H1 (cell line): ENCODE results near the gene POFUT2. TPM values are rescaled to one million over a fixed set of nuclear protein-coding genes. Genes with fewer than 3 reads are reported as not detected.

Source experiments
- CTCF ChIA-PET: fragments of 300-600 bp; sonication (Branson Sonifier 250); formaldehyde crosslinking; loops from one replicate; lab custom pipeline; 2021; ENCODE audit not compliant: partially characterized antibody; lab: Charles Lee
- POLR2A ChIA-PET: fragments of 300-600 bp; sonication (Branson Sonifier 250); formaldehyde crosslinking; loops from one replicate; lab custom pipeline; 2021; ENCODE audit warnings: inconsistent platforms; ENCODE audit not compliant: partially characterized antibody; lab: Charles Lee
- DNase-seq, 2 experiments: peaks; one replicate each; pipeline versions ENCODE4 v3.0.0 to v3.0.0-alpha.2; 2010 to 2022; ENCODE audit warnings: low spot score in 2 of 2, low read depth in 1 of 2, mixed read lengths in 1 of 2
- FAIRE-seq: peaks from 2 replicates; lab custom pipeline; 2011; peaks lifted over from hg19 to GRCh38; lab: Jason Lieb, UNC
- H2AFZ ChIP-seq: 2 replicates; pipeline ENCODE4 v1.8.1; 2012; ENCODE audit warnings: low read length, inconsistent platforms
- H2AK5ac ChIP-seq: 2 replicates; pipeline ENCODE4 v1.6.1; 2013; ENCODE audit warnings: low read depth, low read length
- H2BK120ac ChIP-seq: replicated peaks from 2 replicates; pipeline ENCODE3; 2013; ENCODE audit warnings: low read depth, low read length, inconsistent platforms
- H2BK12ac ChIP-seq: 2 replicates; pipeline ENCODE4 v1.6.1; 2013; ENCODE audit warnings: low read depth, low read length
- H2BK15ac ChIP-seq: 2 replicates; pipeline ENCODE4 v1.6.1; 2013; ENCODE audit warnings: low read length
- H2BK20ac ChIP-seq: 2 replicates; pipeline ENCODE4 v1.6.1; 2013; ENCODE audit warnings: low read length
- H2BK5ac ChIP-seq: 2 replicates; pipeline ENCODE4 v1.6.1; 2013; ENCODE audit warnings: low read depth, low read length
- H3K14ac ChIP-seq: 2 replicates; pipeline ENCODE4 v1.6.1; 2013; ENCODE audit warnings: inconsistent platforms; ENCODE audit not compliant: insufficient read length
- H3K18ac ChIP-seq: 2 replicates; pipeline ENCODE4 v1.6.1; 2013; ENCODE audit warnings: low read length; ENCODE audit errors: extremely low read depth
- H3K23ac ChIP-seq: 2 replicates; pipeline ENCODE4 v1.6.1; 2013; ENCODE audit warnings: inconsistent platforms; ENCODE audit not compliant: insufficient read length
- H3K23me2 ChIP-seq: 2 replicates; pipeline ENCODE4 v1.6.1; 2013; ENCODE audit warnings: low read depth, low read length
- H3K27ac ChIP-seq: 2 replicates; pipeline ENCODE4 v1.6.1; 2011; ENCODE audit warnings: low read depth, low read length, inconsistent platforms
- H3K27me3 ChIP-seq, 4 experiments: replicated peaks in 1 of 4; 1 replicate in 1 of 4; 2 replicates in 3 of 4; pipeline versions ENCODE4 v1.6.1 to v1.8.1; 2011 to 2013; ENCODE audit warnings: low read length in 3 of 4, mild to moderate bottlenecking in 3 of 4, inconsistent platforms in 2 of 4, mixed read lengths in 2 of 4, moderate library complexity in 1 of 4; ENCODE audit not compliant: control insufficient read depth in 3 of 4, insufficient read depth in 3 of 4; ENCODE audit errors: extremely low read depth in 1 of 4
- H3K36me3 ChIP-seq, 4 experiments: 2 replicates each; pipeline versions ENCODE4 v1.6.1 to v1.8.1; 2011 to 2013; ENCODE audit warnings: mild to moderate bottlenecking in 4 of 4, low read length in 3 of 4, moderate library complexity in 2 of 4, control low read depth in 1 of 4, inconsistent platforms in 1 of 4; ENCODE audit not compliant: insufficient read depth in 4 of 4, control insufficient read depth in 2 of 4
- H3K4ac ChIP-seq: replicated peaks from 2 replicates; pipeline ENCODE3; 2013; ENCODE audit warnings: low read length, low read depth, mixed read lengths, inconsistent platforms; ENCODE audit not compliant: insufficient read length
- H3K4me1 ChIP-seq, 4 experiments: replicated peaks in 1 of 4; 1 replicate in 1 of 4; 2 replicates in 3 of 4; pipeline versions ENCODE4 v1.6.1 to v1.8.1; 2011 to 2013; ENCODE audit warnings: low read length in 3 of 4, inconsistent platforms in 2 of 4, mixed read lengths in 1 of 4; ENCODE audit not compliant: insufficient read depth in 4 of 4, control insufficient read depth in 3 of 4
- H3K4me2 ChIP-seq, 2 experiments: 2 replicates each; pipeline versions ENCODE4 v1.6.1 to v1.8.1; 2011 to 2013; ENCODE audit warnings: low read depth in 2 of 2, low read length in 2 of 2, control low read depth in 1 of 2, inconsistent platforms in 1 of 2, mild to moderate bottlenecking in 1 of 2; ENCODE audit not compliant: insufficient read depth in 1 of 2
- H3K4me3 ChIP-seq, 4 experiments: fragments of 200-600, 300-600 bp in 1 of 4; sonication (generic), shearing (Covaris generic), sonication (Bioruptor Twin) in 1 of 4; 2 replicates each; pipeline versions ENCODE4 v1.5.1 to v1.8.1; 2011 to 2016; ENCODE audit warnings: low read length in 4 of 4, low read depth in 3 of 4, control low read depth in 2 of 4, inconsistent platforms in 2 of 4, mild to moderate bottlenecking in 2 of 4, mixed read lengths in 1 of 4, moderate library complexity in 1 of 4; ENCODE audit not compliant: insufficient read depth in 2 of 4; ENCODE audit errors: extremely low read depth in 1 of 4
- H3K56ac ChIP-seq: replicated peaks from 2 replicates; pipeline ENCODE3; 2013; ENCODE audit warnings: low read depth, mild to moderate bottlenecking, mixed read lengths, low read length, inconsistent platforms; ENCODE audit not compliant: insufficient read length
- H3K79me1 ChIP-seq: 2 replicates; pipeline ENCODE4 v1.6.1; 2013; ENCODE audit warnings: low read depth, low read length, control low read depth
- H3K79me2 ChIP-seq, 2 experiments: 2 replicates each; pipeline versions ENCODE4 v1.6.1 to v1.8.1; 2012 to 2013; ENCODE audit warnings: low read length in 2 of 2, mild to moderate bottlenecking in 2 of 2, inconsistent platforms in 1 of 2; ENCODE audit not compliant: insufficient read depth in 2 of 2, control insufficient read depth in 1 of 2
- H3K9ac ChIP-seq, 4 experiments: replicated peaks in 1 of 4; 1 replicate in 1 of 4; 2 replicates in 3 of 4; pipeline versions ENCODE4 v1.6.1 to v1.8.1; 2011 to 2013; ENCODE audit warnings: low read depth in 3 of 4, low read length in 3 of 4, control low read depth in 2 of 4, mild to moderate bottlenecking in 2 of 4, moderate library complexity in 2 of 4, inconsistent platforms in 1 of 4; ENCODE audit errors: extremely low read depth in 1 of 4
- H3K9me3 ChIP-seq, 2 experiments: 2 replicates each; pipeline versions ENCODE4 v1.6.1 to v1.8.1; 2012 to 2013; ENCODE audit warnings: mild to moderate bottlenecking in 2 of 2, moderate library complexity in 2 of 2, control low read depth in 1 of 2, inconsistent platforms in 1 of 2, low read depth in 1 of 2, low read length in 1 of 2, mixed read lengths in 1 of 2; ENCODE audit not compliant: insufficient read depth in 2 of 2
- H4K20me1 ChIP-seq, 2 experiments: replicated peaks in 1 of 2; 2 replicates each; pipeline versions ENCODE3 to v1.8.1; 2011 to 2013; ENCODE audit warnings: inconsistent platforms in 2 of 2, low read length in 2 of 2, mild to moderate bottlenecking in 1 of 2; ENCODE audit not compliant: insufficient read depth in 2 of 2, control insufficient read depth in 1 of 2
- H4K5ac ChIP-seq: 2 replicates; pipeline ENCODE4 v1.6.1; 2013; ENCODE audit warnings: low read length, low read depth, mixed read lengths, inconsistent platforms; ENCODE audit not compliant: insufficient read length
- H4K8ac ChIP-seq: 2 replicates; pipeline ENCODE4 v1.8.0; 2013; ENCODE audit warnings: mild to moderate bottlenecking, moderate library complexity, low read length, inconsistent platforms; ENCODE audit not compliant: insufficient read depth; ENCODE audit errors: extremely low read depth
- H4K91ac ChIP-seq: replicated peaks from 2 replicates; pipeline ENCODE3; 2013; ENCODE audit warnings: low read length, mixed read lengths, inconsistent platforms; ENCODE audit not compliant: insufficient read length
- BACH1 ChIP-seq: IDR thresholded peaks from 2 replicates; pipeline ENCODE4 v1.6.1; 2012; ENCODE audit warnings: low read length, improper control_type of control experiment
- BCL11A ChIP-seq, 2 experiments: IDR thresholded peaks; one replicate each; pipeline ENCODE4 v1.6.1; 2011; ENCODE audit warnings: low read depth in 2 of 2, low read length in 2 of 2, mild to moderate bottlenecking in 2 of 2
- CHD2 ChIP-seq: IDR thresholded peaks from 2 replicates; pipeline ENCODE4 v1.6.1; 2012; ENCODE audit warnings: low read length, improper control_type of control experiment
- EP300 ChIP-seq, 2 experiments: IDR thresholded peaks; 1 replicate in 1 of 2; 2 replicates in 1 of 2; pipeline ENCODE4 v1.6.1; 2011 to 2012; ENCODE audit warnings: low read depth in 2 of 2, low read length in 2 of 2, mild to moderate bottlenecking in 2 of 2, borderline replicate concordance in 1 of 2, inconsistent platforms in 1 of 2, moderate library complexity in 1 of 2
- EZH2 ChIP-seq: fragments of 200-600 bp; sonication (generic); IDR thresholded peaks from 2 replicates; pipeline ENCODE4 v1.7.1; 2012; ENCODE audit warnings: low read depth, mild to moderate bottlenecking, moderate library complexity, low read length, inconsistent platforms; ENCODE audit not compliant: severe bottlenecking
- HDAC2 ChIP-seq, 2 experiments: fragments of 300-600 bp in 1 of 2; sonication (generic) in 1 of 2; IDR thresholded peaks; 2 replicates each; pipeline ENCODE4 v1.6.1; 2011 to 2012; ENCODE audit warnings: low read depth in 2 of 2, low read length in 2 of 2, mild to moderate bottlenecking in 2 of 2, moderate library complexity in 2 of 2, borderline replicate concordance in 1 of 2, inconsistent platforms in 1 of 2
- HDAC6 ChIP-seq: IDR thresholded peaks from one replicate; pipeline ENCODE4 v1.7.1; 2012; ENCODE audit warnings: low read depth, mild to moderate bottlenecking, inconsistent platforms, low read length, moderate library complexity
- JUN ChIP-seq: IDR thresholded peaks from 2 replicates; pipeline ENCODE4 v1.6.1; 2011; ENCODE audit warnings: low read depth, mild to moderate bottlenecking, improper control_type of control experiment, low read length
- KDM1A ChIP-seq: fragments of 200-600, 300-600 bp; sonication (generic); IDR thresholded peaks from 2 replicates; pipeline ENCODE4 v1.7.1; 2016; ENCODE audit warnings: mild to moderate bottlenecking, low read length, borderline replicate concordance
- NRF1 ChIP-seq: IDR thresholded peaks from 2 replicates; pipeline ENCODE4 v1.6.1; 2011; ENCODE audit warnings: mild to moderate bottlenecking, low read depth, low read length, improper control_type of control experiment
- RBBP5 ChIP-seq: IDR thresholded peaks from 2 replicates; pipeline ENCODE4 v1.7.1; 2012; ENCODE audit warnings: low read depth, mild to moderate bottlenecking, inconsistent platforms, low read length, moderate library complexity, borderline replicate concordance
- SAP30 ChIP-seq: fragments of 300-600 bp; sonication (generic); IDR thresholded peaks from 2 replicates; pipeline ENCODE4 v1.7.1; 2012; ENCODE audit warnings: low read length, moderate library complexity, mild to moderate bottlenecking, inconsistent platforms; ENCODE audit not compliant: insufficient read depth, insufficient replicate concordance
- TCF12 ChIP-seq: IDR thresholded peaks from 2 replicates; pipeline ENCODE4 v1.6.1; 2011; ENCODE audit warnings: low read depth, mild to moderate bottlenecking, low read length
- WGBS, 2 experiments: shearing (Covaris generic) in 1 of 2; methylation state at CpG; one replicate each; pipeline versions ENCODE4 v1.1.6 to v1.1.7; 2013 to 2015; ENCODE audit warnings: low lambda C conversion rate in 2 of 2, mixed read lengths in 2 of 2, inconsistent platforms in 1 of 2, low coverage in 1 of 2, missing lambda C conversion rate in 1 of 2; ENCODE audit not compliant: insufficient replicate concordance in 2 of 2, insufficient coverage in 1 of 2, insufficient read length in 1 of 2; ENCODE audit errors: extremely low coverage in 1 of 2, missing lambda C conversion rate in 1 of 2; 5-methylcytosine and 5-hydroxymethylcytosine counted together
- polyA plus RNA-seq, 7 experiments: library from polyadenylated mRNA; depleted of rRNA in 3 of 7; stranded (reverse) in 5 of 7; unstranded in 2 of 7; fragments of >200 nt in 5 of 7; fragments of 200-250 nt in 2 of 7; gene quantifications; 1 replicate in 5 of 7; 2 replicates in 1 of 7; 4 replicates in 1 of 7; pipeline versions ENCODE4 v1.2.1 to v1.2.3, GENCODE V29; 2011 to 2013; ENCODE audit warnings: missing spikeins in 2 of 7, mixed read lengths in 2 of 7
- total RNA-seq: library from RNA; stranded (reverse); fragmentation: NEBNext Ultra II Directional; extraction: Animal tissue kit (Norgen Biotek cat#: 25700); gene quantifications from 2 replicates; pipeline ENCODE4 v1.2.1, GENCODE V29; 2021

Gene POFUT2
- total and polyA plus RNA-seq, 2 of the 8 experiments (the other 6 are each of a cell fraction or from before 2014, with no cell fraction given), result 13.7 to 32.1 TPM

DNA sequence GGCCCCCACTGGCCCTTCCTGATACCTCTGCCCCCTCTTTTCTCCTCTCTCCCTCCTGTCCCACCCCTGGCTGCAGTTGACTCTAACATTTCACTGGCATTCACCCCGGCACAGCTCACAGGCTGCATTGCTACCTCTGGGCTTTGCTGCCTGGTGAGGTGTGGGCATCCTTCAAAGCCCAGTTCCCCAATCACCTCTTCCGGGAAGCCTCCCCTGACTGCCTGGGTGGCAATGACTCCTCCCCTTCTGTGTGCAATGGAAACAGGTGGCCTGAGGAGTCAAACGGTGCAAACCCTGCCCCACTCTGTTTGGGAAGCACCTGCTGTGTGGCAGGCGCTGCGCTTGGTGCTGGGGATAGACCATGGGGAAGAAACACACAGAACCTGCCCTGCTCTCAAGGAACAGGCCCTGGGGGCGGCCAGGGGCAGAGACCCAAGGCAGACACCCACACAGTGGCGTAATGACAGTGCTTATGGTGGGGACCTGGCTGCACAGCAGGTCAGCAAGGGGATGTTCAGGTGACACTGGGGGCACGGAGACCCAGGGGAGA is 39.3 kb upstream of the POFUT2 start:
- Histone ChIP-seq H2AK5ac (no peak overlapping the region), H4K8ac (no peak overlapping the region; the same call in 1 of the 2 replicates), H3K79me1 (no peaks in the 10 kb centered on the region), H2BK15ac (no peak overlapping the region), H3K23me2 (no peaks in the 10 kb centered on the region), H2BK5ac (no peak overlapping the region), H3K79me2 (no peaks in the 10 kb centered on the region), H3K14ac (no peak overlapping the region), H2BK120ac (no peak overlapping the region), H3K18ac (no peak overlapping the region), H3K23ac (no peak overlapping the region), H3K9ac (no peak overlapping the region), H3K27ac (no peak overlapping the region), H3K9me3 (no peaks in the 10 kb centered on the region), H3K56ac (no peak overlapping the region), H2BK20ac (no peak overlapping the region), H3K4me1 (peaks cover 0 to 26% (median 22%) of the 10 kb centered on the region in 4 experiments; a peak in 6 of 7 replicates), H4K20me1 (no peaks in the 10 kb centered on the region), H2BK12ac (peak overlapping the region; percentile 39; the same call in 1 of the 2 replicates), H3K36me3 (no peaks in the 10 kb centered on the region), H3K27me3 (no peaks in the 10 kb centered on the region; a peak in 1 of 7 replicates), H3K4ac (no peak overlapping the region), H4K91ac (no peak overlapping the region), H4K5ac (no peak overlapping the region), H3K4me3 (no peak overlapping the region), H2AFZ (no peak overlapping the region), H3K4me2 (no peak overlapping the region)
- DNase-seq (no peak), FAIRE-seq (no peak)
- POLR2A ChIA-PET, result interaction anchor here (1.6 to 4.0 kb wide), 2 partner anchors 7 to 9 kb away, joined by 4 to 14 read pairs; no protein-coding TSS in a partner anchor
- 87% methylated on average over 8 of the region's 8 CpGs; no CpG with 5 or more reads in 1 of the 2 experiments for WGBS, 2 experiments
- CTCF ChIA-PET, result interaction anchor here (1.1 to 2.2 kb wide), 2 partner anchors 10 to 21 kb away, joined by 4 to 8 read pairs; no protein-coding TSS in a partner anchor
- TF ChIP-seq BACH1 (no peak), HDAC6 (no peak), HDAC2 (IDR thresholded peaks at IDR 0.05; ENCODE audit: borderline replicate concordance in 1 of 2, low read depth in 2 of 2, low read length in 2 of 2) (no peak), EZH2 (no peak), RBBP5 (no peak), KDM1A (no peak), JUN (no peak), EP300 (IDR thresholded peaks at IDR 0.05; ENCODE audit: borderline replicate concordance in 1 of 2, low read depth in 2 of 2, low read length in 2 of 2) (no peak), NRF1 (no peak), BCL11A (IDR thresholded peaks at IDR 0.05; ENCODE audit: low read depth in 2 of 2, low read length in 2 of 2) (no peak), SAP30 (no peak), CHD2 (no peak), TCF12 (no peak)
